Forelimb muscle (tissue), 1 donor: ENCODE measurements around the gene MYLK2. TPM values are rescaled to one million over a fixed set of nuclear protein-coding genes. Genes with fewer than 3 reads are reported as not detected.

Experiments used
- DNase-seq: peaks from one replicate; pipeline ENCODE4 v3.0.0-alpha.2; 2013; ENCODE audit warnings: low read depth
- polyA plus RNA-seq: library from polyadenylated mRNA; unstranded; fragments of 120-200 nt; gene quantifications from one replicate; pipeline ENCODE4 v1.2.1, GENCODE V29; 2013; ENCODE audit not compliant: insufficient read length

MYLK2 gene
- polyA plus RNA-seq, 1 donor: 60.0 TPM

DNA sequence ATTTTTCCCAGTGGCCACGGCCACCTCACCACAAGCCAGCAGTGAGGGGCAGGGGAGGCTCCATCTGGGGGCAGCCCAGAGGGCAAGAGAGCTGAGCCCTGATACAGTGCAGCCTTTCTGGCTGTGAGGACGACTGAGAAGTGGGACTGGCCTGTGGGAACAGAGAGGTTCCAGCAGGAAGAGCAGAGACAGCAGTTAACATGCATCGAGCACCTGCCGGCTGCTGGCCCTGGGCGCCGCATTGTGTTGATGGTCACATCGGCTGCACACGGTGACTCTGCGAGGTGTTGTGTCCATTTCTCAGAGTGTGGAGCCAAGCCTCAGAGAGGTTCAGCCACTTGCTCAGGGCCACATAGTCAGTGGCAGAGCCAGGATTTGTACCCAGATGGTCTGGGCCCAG, 16.4 kb downstream of the MYLK2 start:
- no peak for DNase-seq

DNA sequence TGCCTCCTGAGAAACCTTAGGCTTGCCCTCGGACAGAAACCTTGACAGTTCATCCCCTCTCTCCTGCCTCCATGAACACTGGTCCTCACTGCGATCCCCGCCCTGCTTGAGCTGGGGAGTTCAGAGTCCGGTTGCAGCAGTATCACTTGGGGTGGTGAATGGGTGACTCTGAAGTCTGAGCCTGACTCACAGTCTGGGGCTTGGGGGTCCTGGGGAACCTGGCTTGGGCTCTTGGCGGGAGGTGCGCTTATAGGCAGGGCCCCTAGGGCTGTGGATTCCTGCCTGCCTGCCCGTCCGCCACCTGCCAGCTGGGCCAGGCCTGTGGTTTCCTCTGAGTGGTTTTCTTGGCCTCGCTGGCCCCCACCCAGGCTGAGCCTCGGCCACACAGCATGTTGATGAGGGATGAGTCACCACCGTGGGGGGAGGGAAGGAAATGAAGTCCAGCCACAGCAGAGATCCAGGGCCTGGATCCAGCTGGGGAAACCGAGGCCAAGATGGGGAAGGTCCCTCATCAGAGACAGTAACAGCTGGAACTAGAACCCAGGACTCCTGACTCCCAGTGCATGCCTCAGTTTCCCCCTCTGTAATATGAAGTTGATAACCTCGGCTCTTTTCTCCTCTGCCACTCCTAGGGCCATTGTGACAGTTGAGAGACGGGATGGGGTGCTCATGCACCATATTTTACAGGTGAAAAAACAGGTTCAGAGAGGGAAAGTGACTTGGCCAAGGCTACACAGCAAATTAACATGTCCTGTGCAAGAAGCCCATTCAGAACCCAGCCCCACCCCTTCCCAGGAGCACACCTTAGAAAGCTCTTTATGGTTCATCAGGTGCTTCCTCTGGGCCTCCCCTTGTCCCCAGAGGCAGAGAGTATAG, 17.1 kb downstream of the MYLK2 start:
- no peak for DNase-seq

DNA sequence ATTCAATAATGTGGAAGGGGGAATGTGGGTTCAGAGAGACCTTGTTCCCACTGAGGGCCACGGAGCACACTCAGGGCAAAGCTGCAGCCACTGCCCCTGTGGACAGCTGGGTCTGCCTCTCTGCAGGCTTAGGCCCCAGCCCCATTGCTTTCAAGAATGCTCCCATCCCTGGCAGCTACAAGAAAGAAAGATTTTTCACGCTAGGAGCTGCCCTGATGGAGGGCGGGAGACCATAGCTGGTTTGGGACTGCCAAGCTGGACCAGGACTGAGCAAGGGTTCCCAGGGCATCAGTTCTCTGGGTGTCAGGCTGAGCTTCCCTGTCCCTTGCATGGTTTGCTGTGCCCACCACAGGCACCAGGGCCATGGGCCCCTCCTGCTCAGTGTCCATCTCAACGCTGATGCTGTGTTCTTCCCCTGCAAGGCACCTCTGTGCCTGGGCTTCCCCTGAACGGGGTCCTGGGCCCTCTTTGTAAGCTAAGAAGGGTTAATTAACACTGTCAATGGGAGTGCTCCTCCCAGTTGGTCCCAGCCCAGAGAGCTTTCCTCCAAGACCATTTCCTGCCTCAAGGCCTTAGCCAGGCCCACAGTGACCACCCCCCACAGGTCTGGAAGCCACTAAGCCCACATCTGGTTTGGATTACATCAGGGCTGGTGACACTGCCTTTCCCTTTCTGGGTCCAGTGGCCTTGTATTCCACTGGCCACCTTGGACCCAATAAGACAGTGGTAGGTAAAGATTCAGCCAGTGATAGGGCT, 17.9 kb downstream of the MYLK2 start:
- DNase-seq: no peak

DNA sequence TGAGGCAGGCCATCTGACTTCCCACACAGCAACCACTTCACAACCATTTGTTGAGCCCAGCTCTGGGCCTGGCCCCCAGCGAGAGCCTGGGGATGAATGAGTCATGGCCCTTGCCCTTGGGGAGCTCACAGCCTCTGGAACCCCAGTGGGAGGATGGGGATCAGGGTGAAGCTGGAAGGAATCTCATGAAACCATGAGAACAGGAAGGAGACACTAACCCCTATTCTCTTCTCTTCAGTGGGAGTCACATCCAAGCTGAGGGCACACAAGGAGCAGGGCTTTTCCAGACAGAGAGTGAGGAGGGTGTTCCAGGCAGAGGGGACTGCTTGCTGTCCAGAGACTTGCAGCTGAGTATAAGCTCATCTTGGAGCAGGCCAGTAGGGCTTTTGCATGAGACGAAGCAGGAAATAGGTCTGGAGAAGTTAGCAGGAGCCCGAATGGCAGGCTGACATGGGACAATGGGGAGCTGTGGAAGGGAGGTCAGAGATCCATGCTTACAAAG, 18.8 kb downstream of the MYLK2 start:
- no peak for DNase-seq

DNA sequence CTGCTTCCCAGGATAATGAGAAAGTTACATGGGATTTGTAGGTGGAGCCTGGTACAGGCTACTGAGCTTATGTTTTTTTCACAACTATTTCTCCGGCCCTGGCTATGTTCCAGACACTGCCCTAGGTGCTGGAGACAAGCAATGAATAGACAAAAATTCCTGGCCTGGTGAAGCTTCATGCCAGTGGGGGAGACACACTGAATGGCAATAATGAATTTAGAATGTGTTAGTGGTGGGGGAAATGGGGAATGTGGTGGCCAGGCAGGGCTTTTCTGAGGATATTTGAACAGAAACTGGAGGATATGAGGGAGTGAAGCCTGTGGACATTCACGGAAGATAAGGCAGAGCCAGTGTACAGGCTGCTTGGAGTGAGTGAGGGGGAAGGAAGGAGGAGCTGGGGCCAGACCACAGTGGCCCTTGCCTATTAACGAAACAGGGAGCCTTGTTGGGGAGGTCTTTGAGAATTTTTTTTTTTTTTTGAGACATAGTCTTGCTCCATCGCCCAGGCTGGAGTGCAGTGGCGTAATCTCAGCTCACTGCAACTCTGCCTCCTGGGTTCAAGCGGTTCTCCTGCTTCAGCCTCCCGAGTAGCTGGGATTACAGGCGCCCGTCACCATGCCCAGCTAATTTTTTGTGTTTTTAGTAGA, 19.6 kb downstream of the MYLK2 start:
- DNase-seq: no peak

DNA sequence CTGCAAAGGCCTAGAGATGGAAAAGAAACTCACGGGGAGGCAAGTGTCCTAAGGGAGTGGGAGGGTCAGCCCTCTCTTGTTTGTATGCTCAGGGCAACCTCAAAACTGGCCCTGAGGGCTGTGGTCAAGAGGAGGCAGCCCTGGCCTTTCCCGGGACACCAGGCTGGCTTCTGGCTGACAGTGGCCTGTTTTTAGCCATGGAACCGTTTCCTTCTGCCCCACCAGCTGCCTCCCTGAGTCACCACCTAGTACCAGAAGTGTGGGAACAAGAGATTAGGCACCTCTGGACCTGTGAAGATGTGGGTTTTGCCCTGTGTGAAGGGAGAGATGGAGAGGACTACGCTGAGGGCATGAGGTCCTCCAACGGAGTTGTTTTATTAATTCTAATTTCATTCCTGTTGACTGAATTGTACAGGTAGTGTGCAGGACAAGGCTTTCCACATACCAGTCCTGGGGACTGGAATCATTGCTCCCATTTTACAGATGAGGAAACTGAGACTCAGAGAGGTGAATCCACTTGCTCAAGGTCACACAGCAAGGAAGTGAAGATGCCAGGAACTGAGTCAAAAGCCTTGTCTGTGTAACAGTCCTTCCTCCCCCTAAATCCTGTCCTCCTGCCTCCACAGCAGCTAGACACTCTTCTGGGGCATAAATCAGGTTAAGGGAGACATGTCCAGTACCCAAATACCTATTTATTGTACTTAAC, 20.8 kb downstream of the MYLK2 start:
- DNase-seq: no peak

DNA sequence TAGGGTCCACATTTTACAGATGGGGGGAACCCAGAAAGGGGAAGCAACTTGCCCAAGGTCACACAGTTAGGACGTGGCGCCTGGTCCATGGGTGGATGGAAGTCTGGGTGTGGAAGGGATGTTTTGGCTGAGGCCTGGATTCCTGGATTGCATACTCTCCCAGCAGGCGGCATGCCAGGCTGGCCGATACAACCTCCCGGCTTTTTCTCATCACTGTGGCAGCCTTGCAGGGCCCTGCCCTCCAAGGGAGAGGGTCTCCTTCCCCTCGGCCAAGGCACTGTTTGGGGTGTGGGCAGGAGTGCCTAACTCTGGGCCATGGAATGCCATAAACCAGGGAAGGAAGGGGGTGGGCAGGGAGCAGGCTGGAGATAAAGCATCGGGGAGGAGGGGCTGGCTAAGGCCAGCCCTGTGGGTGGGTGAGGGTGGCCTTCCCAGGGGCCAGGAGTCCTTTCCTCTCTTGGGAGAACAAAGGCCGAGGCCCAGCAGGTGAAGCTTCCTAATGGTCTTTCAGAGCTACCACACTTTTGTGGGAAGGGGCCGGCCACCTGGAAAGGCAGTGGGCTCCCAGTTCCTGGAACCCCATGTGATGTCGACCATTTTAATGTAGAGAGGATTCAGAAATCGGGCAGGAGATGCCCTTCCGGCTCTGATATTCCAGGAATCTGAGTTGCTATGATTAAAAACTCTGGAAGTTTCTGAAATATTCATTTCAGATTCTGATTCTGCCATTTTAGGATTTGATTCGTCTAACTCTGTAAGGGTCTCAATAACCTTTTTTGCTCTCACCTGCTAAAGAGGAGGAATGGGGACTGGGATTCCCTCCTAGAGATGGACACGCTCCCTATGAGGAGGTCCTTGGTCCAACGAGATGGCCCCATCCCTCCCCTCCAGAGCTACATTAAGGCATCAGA, 22.0 kb downstream of the MYLK2 start:
- no peak for DNase-seq

DNA sequence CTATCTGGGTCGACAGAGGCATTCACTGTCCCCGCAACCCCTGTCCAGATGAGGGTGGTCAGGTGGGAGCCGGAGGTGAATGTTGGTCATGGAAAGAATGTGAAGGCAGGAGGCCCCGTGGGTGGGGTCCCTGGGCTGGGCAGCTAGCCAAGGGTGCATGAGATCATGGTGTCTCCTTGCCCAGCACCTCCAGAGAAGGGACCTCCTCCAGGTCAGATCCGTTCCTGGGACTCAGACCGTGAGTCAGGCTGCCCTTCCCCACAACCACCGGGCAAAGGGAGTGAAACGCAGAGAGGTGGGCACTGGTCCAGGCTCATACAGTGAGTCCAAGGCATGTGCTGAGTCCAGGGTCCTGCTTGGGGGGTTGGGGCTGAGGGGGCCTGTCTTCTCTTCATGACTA, 22.8 kb downstream of the MYLK2 start:
- no peak for DNase-seq

DNA sequence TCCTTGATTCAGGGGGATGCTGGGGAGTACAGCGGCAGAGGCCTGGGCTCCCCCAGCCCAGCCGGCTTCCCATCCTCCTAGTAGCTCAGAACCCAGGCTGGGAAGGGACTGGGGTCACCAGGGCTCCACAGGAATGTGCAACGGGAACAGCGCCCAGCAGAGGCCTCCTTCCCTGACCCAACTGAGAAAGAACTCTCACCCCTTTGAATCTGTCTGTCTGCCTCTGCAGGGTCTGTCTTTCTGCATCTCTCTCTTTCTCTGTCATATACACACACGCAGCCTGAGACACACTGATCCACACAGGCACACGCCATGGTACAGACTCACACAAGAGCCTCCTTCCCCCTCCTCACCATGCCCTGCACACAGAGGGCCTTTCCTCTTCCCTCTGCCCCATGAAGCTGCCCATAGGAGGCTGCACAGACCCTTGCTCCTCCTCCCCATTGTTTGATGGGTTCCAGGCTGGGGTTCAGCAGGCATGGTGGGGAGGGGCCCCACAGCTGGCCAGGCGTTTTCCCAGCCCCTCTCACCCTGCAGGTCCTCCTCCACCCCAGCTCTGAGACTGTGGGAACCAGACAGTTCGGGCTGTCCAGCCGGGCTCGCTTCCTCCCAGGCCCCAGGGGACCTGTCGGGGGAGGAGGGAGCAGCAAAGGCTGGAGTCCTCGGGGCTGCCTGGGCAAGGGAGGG, 23.5 kb downstream of the MYLK2 start:
- DNase-seq: no peak

DNA sequence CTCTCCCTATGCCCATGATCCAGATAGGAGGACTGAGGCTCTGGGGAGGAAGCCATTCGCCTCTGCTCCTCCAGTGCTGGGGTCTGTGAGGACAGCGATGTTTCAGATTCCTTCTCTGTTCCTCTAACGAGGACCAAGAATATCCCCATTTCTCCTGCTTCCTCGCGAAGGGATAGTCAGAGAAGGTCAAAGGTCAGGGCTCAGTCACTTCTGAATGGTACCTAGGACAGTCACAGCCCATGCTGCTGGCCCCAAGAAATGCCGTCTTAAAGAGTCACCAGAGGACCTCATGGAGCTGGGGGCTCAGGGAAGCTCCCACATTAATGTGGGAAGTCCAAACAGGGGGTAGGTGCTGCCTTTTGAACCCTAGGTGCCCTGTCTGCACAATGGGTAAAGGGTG, 24.1 kb downstream of the MYLK2 start:
- DNase-seq: no peak

DNA sequence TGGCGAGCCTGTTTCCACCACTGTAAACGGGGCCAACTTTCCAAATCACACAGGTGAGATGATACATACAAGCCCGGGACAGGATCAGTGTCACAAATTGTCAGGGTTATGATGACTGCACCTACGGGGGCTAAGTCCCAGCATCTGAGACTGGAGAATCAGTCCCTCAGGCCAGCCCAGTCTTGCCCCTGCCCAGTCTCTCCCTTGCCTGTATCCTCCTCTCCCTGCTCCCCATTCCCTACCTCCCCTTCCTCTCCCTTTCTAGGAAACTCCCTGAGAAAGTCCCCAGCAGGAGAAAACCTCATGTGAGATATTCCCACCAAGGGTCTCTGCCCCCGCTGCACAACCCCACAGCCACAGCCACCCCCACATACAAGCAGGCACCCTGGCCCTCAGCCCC, 24.7 kb downstream of the MYLK2 start:
- no peak for DNase-seq

DNA sequence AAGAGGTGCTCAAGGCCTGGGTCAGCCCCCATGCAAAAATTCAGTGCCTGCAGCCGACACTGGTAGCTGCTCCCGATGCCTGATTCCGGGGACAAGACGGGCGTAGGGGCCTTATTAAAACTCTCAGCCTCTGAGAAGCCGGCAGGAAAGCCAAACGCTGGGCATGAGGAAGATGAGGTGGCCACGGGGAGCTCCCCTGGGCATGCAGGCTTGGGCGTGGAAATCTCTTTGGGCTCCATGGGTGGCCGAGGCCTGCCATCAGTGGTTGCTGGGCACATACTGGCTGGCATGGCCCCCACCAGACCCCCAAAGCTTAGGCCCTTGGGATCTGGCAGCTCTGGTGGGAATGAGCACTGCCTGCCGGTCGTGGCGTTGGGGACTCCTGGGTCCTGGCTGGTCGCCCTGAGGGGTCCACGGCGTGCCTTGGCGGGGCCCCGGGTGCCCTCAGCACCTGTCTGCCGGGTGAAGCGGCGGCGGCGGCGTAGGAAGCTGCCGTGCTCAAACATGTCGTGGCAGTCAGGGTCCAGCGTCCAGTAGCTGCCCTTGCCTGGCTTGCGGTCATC, 25.7 kb downstream of the MYLK2 start:
- DNase-seq: no peak

DNA sequence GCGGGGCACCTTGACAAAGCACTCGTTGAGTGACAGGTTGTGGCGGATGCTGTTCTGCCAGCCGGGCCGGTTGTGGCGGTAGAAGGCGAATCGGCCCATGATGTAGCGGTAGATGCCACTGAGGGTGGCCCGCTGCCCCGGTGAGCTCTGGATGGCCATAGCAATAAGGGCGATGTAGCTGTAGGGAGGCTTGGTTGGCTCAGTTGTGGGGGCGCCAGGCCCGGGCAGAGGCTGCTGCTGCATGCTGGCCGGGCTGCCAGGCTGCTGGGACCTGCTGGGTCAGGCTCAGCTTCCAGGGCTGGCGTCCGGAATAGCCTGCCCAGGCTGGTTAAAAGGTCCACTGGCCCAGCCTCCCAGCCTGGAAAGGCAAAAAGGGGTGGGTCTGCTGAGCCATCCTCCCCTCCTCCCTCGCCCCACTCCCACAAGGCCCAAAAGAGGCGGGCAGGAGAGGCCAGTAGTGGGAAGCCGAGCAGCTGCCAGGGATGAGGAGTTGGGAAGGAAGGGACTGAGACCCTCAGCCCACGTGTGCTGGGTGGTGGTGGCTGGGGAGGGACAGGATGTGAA, 26.2 kb downstream of the MYLK2 start, which contains the start of gene FOXS1:
TSS of gene FOXS1 (minus strand) at position 305 of the 564 bp plus-strand sequence. CDS start at position 243, 62 bp downstream.
- no peak for DNase-seq

DNA sequence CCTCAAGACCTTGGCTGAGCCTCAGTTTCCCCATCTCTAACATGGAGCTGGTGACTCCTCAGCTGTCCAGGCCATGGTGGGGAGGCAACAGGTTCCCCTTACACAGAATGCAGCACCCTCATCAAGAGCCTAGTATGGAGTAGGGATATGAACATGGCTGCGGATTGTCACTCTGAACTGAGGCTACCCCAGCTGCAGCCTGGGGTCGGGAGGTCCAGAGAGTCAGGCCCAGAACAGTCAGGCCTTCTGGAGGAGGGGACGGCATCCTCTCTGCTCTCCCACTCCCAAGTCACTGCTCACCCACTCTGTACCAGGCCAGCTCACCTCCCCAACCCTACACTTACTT, 27.6 kb downstream of the MYLK2 start:
- DNase-seq: no peak

DNA sequence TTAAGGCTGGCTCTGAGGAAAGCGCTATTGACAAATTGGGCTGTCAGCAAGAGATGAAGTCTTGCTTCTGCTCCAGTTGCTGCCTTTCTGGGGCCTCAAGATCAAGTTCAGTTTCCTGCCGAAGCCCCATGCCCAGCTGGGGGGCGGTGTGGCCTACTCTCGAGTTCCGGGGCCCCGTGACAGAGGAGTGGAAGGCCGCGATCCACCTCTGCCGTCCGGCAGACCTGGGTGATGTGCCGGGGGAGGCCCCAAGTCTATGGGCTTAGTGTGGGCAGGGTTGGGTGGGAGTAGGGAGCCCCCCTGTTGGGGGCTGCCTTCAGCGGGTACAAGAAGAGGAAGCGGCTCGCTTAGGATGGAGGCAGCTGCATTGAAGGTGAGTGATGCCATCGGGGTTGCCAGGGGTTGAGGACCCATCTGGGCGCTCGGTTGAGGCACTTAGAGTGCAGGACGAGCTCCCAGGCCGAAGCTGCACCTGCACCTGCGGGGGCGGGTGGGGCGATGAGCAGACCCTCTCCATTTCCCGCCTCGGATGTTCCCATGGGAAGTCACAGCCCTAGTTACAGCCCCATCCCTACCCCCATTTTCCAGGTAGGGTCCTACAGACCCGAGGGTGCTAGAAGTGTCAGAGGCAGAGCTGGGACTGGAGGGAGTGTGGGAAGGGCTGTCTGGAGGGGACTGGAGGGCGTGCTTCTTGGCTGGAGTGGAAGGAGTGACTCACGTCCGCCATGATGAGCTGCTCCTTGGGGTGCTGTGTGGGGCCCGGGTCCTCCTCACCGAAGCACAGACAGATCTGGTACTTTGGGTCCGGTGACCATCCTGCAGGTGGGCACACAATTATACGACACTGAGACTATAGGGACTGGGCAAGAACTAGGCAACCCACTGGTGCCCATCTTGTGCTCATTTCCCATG, 29.2 kb downstream of the MYLK2 start:
- DNase-seq: no peak

DNA sequence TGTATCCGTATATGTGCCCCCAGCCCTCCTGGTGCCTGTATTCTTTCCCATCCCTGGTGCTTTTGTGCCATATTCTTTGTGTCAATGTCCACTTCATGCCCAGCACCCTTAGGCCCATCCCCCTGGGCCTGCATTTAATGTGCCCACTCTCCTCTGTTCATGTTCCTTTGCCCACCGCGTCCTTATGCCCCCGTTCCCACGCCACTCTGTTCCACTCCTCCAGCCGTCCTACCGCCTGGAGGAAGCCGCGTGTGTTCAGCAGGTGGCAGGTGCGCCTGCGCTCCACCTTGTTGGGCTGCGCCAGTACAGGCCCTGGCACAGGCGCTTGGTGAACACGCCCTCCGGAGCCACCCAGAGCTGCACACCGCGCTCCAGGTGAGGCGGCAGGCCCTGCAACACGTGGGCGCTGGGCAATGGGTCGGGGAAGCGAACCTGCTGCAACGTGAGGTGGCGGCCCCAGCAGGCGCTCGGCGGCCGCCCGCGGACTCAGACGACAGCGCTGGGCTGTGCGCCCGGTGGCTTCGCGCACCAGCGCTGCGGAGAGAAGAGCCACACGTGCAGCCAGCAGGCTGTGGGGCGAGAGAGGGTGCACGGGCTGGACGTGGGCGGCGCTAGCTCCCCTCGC, 30.3 kb downstream of the MYLK2 start:
- no peak for DNase-seq

DNA sequence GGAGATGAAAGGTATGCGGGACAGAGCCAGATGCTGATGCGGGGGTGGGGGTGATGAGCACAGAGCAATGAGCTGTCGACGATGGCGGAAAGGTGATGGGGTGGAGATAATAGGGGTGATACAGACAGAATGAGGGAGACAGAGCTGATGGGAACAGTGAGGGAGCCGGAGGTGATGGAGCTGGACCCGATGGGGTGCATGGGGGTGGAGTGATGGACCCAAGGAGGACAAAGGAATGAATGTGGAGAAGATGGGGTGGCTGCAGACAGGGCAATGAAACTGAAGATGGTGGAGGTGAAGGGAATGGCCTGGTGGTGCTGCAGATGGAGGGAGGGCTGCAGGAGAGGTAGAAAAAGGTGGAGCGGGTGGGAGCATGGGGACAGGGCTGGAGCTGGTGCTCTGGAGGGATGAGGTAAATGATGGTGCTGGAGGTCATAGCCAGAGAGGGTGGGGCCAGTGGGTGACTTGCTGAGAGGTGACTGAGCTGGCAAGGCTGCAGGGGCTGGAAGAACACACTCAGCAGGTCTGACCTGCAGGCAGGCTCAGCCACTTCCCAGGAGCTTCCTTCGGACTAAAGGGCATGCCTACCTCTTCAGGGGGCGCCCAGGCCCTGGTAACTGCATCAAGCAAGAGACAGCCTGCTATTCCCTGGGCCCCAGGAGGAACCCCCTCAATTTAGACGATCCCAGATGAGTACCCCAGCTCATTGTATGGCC, 32.2 kb downstream of the MYLK2 start:
- no peak for DNase-seq
